ENCODE data around the gene IER5L. TPM values are rescaled to one million over a fixed set of nuclear protein-coding genes. Genes with fewer than 3 reads are reported as not detected.
A peak's percentile ranks its signal among the peaks of the same experiment; 100 is the strongest.

The IER5L gene
- total and polyA plus RNA-seq, 9 of the 15 experiments (the other 6 are each of a cell fraction or from before 2014, with no cell fraction given), result 0.14 to 11.9 (median 0.52) TPM

- TF ChIP-seq ZNF592 (IDR thresholded peaks at IDR 0.05) (peak; percentile 22; the same call in 1 of the 2 replicates), COPS2 (conservative IDR thresholded peaks at IDR 0.05) (no peak), JUND (IDR thresholded peaks at IDR 0.05; ENCODE audit: borderline replicate concordance, low read depth, low read length) (peak; percentile 32; the same call in 1 of the 2 replicates), JUND (tag; IDR thresholded peaks at IDR 0.05; ENCODE audit: borderline replicate concordance, low read depth, low read length) (no peak), ATF1 (CRISPR knock-in tag; IDR thresholded peaks at IDR 0.05) (no peak), ATF1 (tag; IDR thresholded peaks at IDR 0.05) (peak; percentile 69)
Measured at GRCh38 chr9:129141066-129142041, 36.7 kb downstream of the IER5L start (continued).

Measured in K562 (cell line).